ENCODE measurements around the gene SESN1.
A peak's percentile ranks its signal among the peaks of the same experiment; 100 is the strongest.

Gene SESN1

GRCh38 chr6:109103942-109104341 lies 9.3 kb upstream of the SESN1 start:
- no peaks in the 10 kb centered on the region for H3K9me3 ChIP-seq (ENCODE audit: control insufficient read depth, low read length)
- TF ChIP-seq CTCF (IDR thresholded peaks at IDR 0.05): no peak
- no peak overlapping the region for H2AFZ ChIP-seq
- H3K27me3 ChIP-seq (ENCODE audit: control insufficient read depth, insufficient read depth, low read length): no peaks in the 10 kb centered on the region
- no peaks in the 10 kb centered on the region for H3K36me3 ChIP-seq (ENCODE audit: control insufficient read depth, insufficient read depth, low read length)
- peaks cover 5% of the 10 kb centered on the region for H3K4me1 ChIP-seq
- no peak overlapping the region for H3K9ac ChIP-seq
- no peak overlapping the region for H3K27ac ChIP-seq
- H3K79me2 ChIP-seq: peaks cover 17% of the 10 kb centered on the region
- H3K4me3 ChIP-seq (ENCODE audit: low read depth, low read length): no peak overlapping the region
- H3K4me2 ChIP-seq (ENCODE audit: low read length): no peak overlapping the region

DNA sequence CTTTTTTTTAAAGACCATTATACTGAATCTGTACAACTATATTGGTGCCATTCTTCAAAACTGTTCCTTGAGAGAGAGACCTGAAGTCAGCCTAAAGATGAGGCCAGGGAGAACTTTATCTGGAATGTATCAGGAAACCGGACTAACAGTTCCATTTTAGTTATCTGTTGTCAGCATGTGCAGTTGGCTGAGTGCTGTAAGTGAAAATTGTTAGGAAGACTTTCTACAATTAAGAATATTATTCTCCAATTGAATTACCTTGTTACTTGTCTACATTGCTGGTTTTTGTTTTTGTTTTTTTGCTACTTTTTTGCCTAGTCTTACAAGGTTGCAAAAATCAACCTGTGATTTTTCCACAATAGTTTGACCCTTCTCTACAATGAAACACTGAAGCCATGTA lies 8.1 kb upstream of the SESN1 start:
- Histone ChIP-seq H3K27ac (no peak overlapping the region), H3K4me1 (peaks cover 5% of the 10 kb centered on the region), H3K9me3 (ENCODE audit: control insufficient read depth, low read length) (no peaks in the 10 kb centered on the region), H2AFZ (no peak overlapping the region), H3K27me3 (ENCODE audit: control insufficient read depth, insufficient read depth, low read length) (no peaks in the 10 kb centered on the region), H3K36me3 (ENCODE audit: control insufficient read depth, insufficient read depth, low read length) (no peaks in the 10 kb centered on the region), H3K9ac (no peak overlapping the region), H3K4me3 (ENCODE audit: low read depth, low read length) (no peak overlapping the region), H3K4me2 (ENCODE audit: low read length) (peak overlapping the region; percentile 9), H3K79me2 (peaks cover 21% of the 10 kb centered on the region)
- no peak for TF ChIP-seq CTCF (IDR thresholded peaks at IDR 0.05)

GRCh38 chr6:109097661-109098060 lies 3.0 kb upstream of the SESN1 start:
- no peaks in the 10 kb centered on the region for H3K9me3 ChIP-seq (ENCODE audit: control insufficient read depth, low read length)
- H2AFZ ChIP-seq: no peak overlapping the region
- peaks cover 23% of the 10 kb centered on the region for H3K79me2 ChIP-seq
- no peak overlapping the region for H3K27ac ChIP-seq
- H3K4me3 ChIP-seq (ENCODE audit: low read depth, low read length): no peak overlapping the region
- peaks cover 6% of the 10 kb centered on the region for H3K4me1 ChIP-seq
- no peaks in the 10 kb centered on the region for H3K27me3 ChIP-seq (ENCODE audit: control insufficient read depth, insufficient read depth, low read length)
- H3K36me3 ChIP-seq (ENCODE audit: control insufficient read depth, insufficient read depth, low read length): no peaks in the 10 kb centered on the region
- no peak for TF ChIP-seq CTCF (IDR thresholded peaks at IDR 0.05)
- no peak overlapping the region for H3K4me2 ChIP-seq (ENCODE audit: low read length)
- no peak overlapping the region for H3K9ac ChIP-seq

GRCh38 chr6:109096208-109096607 lies 1.6 kb upstream of the SESN1 start:
- Histone ChIP-seq H3K79me2 (peaks cover 34% of the 10 kb centered on the region), H3K27me3 (ENCODE audit: control insufficient read depth, insufficient read depth, low read length) (no peaks in the 10 kb centered on the region), H2AFZ (no peak overlapping the region), H3K9me3 (ENCODE audit: control insufficient read depth, low read length) (no peaks in the 10 kb centered on the region), H3K4me1 (peaks cover 3% of the 10 kb centered on the region), H3K4me2 (ENCODE audit: low read length) (peak overlapping the region; percentile 97), H3K36me3 (ENCODE audit: control insufficient read depth, insufficient read depth, low read length) (no peaks in the 10 kb centered on the region), H3K4me3 (ENCODE audit: low read depth, low read length) (peak overlapping the region; percentile 85), H3K9ac (no peak overlapping the region), H3K27ac (no peak overlapping the region)
- no peak for TF ChIP-seq CTCF (IDR thresholded peaks at IDR 0.05)

DNA sequence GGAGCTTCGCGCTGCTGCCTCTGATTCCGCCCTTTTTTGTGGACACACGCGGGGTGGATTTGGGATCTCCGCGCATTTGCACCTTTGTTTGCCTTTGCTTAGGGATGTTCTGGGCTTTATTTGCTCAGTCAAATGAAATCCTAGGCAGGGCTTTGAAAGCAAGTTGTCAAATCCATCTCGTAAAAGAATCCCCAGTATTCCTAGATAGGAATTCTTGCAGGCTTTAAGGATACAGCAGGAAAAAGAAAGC lies 1.1 kb upstream of the SESN1 start:
- Histone ChIP-seq H3K79me2 (peaks cover 38% of the 10 kb centered on the region), H3K4me3 (ENCODE audit: low read depth, low read length) (peak overlapping the region; percentile 85), H2AFZ (peak overlapping the region; percentile 84), H3K9ac (peak overlapping the region; percentile 73), H3K27me3 (ENCODE audit: control insufficient read depth, insufficient read depth, low read length) (no peaks in the 10 kb centered on the region), H3K36me3 (ENCODE audit: control insufficient read depth, insufficient read depth, low read length) (no peaks in the 10 kb centered on the region), H3K4me2 (ENCODE audit: low read length) (peak overlapping the region; percentile 97), H3K4me1 (peaks cover 3% of the 10 kb centered on the region), H3K9me3 (ENCODE audit: control insufficient read depth, low read length) (no peaks in the 10 kb centered on the region), H3K27ac (peak overlapping the region; percentile 97)
- no peak for TF ChIP-seq CTCF (IDR thresholded peaks at IDR 0.05)

All from parathyroid adenoma (tissue), 2 donors.